Liver (tissue), 9 donors: ENCODE measurements around the gene TMEM8B. TPM values are rescaled to one million over a fixed set of nuclear protein-coding genes. Genes with fewer than 3 reads are reported as not detected.

Experiments used
- DNase-seq: peaks from one replicate; pipeline ENCODE4 v3.0.0-alpha.2; 2017; ENCODE audit warnings: low spot score
- H3K27ac ChIP-seq, 2 donors: one replicate each; pipeline ENCODE4 v1.7.0; 2013; ENCODE audit warnings: inconsistent platforms in 2 of 2, low read length in 2 of 2, control low read depth in 1 of 2, low read depth in 1 of 2, mild to moderate bottlenecking in 1 of 2
- H3K27me3 ChIP-seq, 4 donors: one replicate each; pipeline versions ENCODE4 v1.6.1 to v1.7.0; 2013; ENCODE audit warnings: low read length in 3 of 4, inconsistent platforms in 1 of 4, mild to moderate bottlenecking in 1 of 4, moderate library complexity in 1 of 4; ENCODE audit not compliant: control insufficient read depth in 4 of 4, insufficient read depth in 4 of 4
- H3K36me3 ChIP-seq, 4 donors: one replicate each; pipeline versions ENCODE4 v1.6.1 to v1.7.0; 2013; ENCODE audit warnings: low read length in 3 of 4, mild to moderate bottlenecking in 3 of 4, low read depth in 1 of 4, moderate library complexity in 1 of 4; ENCODE audit not compliant: control insufficient read depth in 4 of 4, insufficient read depth in 3 of 4
- H3K4me1 ChIP-seq, 4 donors: one replicate each; pipeline versions ENCODE4 v1.6.1 to v1.7.0; 2013; ENCODE audit warnings: low read length in 3 of 4, mild to moderate bottlenecking in 3 of 4, moderate library complexity in 1 of 4; ENCODE audit not compliant: control insufficient read depth in 4 of 4, insufficient read depth in 4 of 4
- H3K4me3 ChIP-seq, 3 donors: one replicate each; pipeline versions ENCODE4 v1.6.1 to v1.7.0; 2013; ENCODE audit warnings: low read length in 3 of 3, control low read depth in 1 of 3, low read depth in 1 of 3, mild to moderate bottlenecking in 1 of 3
- H3K9ac ChIP-seq, 2 donors: one replicate each; pipeline ENCODE4 v1.7.0; 2013; ENCODE audit warnings: low read length in 2 of 2, mild to moderate bottlenecking in 2 of 2, moderate library complexity in 2 of 2, control low read depth in 1 of 2, low read depth in 1 of 2
- H3K9me3 ChIP-seq, 4 donors: one replicate each; pipeline versions ENCODE4 v1.6.1 to v1.7.0; 2013; ENCODE audit warnings: low read length in 3 of 4; ENCODE audit not compliant: control insufficient read depth in 4 of 4
- EGR1 ChIP-seq, 2 donors: IDR thresholded peaks; 2 replicates each; pipeline ENCODE4 v1.6.1; 2016 to 2018; ENCODE audit warnings: antibody characterized with exemption in 2 of 2, low read depth in 2 of 2
- FOXA1 ChIP-seq: IDR thresholded peaks from 2 replicates; pipeline ENCODE4 v1.6.1; 2016; ENCODE audit warnings: antibody characterized with exemption
- FOXA2 ChIP-seq: IDR thresholded peaks from 2 replicates; pipeline ENCODE4 v1.6.1; 2016; ENCODE audit warnings: antibody characterized with exemption
- GABPA ChIP-seq, 2 donors: IDR thresholded peaks in 1 of 2; conservative IDR thresholded peaks in 1 of 2; 2 replicates each; pipeline ENCODE4 v1.6.1; 2016; ENCODE audit warnings: antibody characterized with exemption in 2 of 2, mild to moderate bottlenecking in 1 of 2, moderate library complexity in 1 of 2
- HNF4A ChIP-seq, 2 donors: conservative IDR thresholded peaks; 2 replicates each; pipeline ENCODE4 v1.6.1; 2016; ENCODE audit warnings: antibody characterized with exemption in 2 of 2, mild to moderate bottlenecking in 2 of 2
- HNF4G ChIP-seq: IDR thresholded peaks from 2 replicates; pipeline ENCODE4 v1.6.1; 2016; ENCODE audit warnings: antibody characterized with exemption
- NR2F2 ChIP-seq: IDR thresholded peaks from 2 replicates; pipeline ENCODE4 v1.6.1; 2016; ENCODE audit warnings: antibody characterized with exemption
- RAD21 ChIP-seq, 2 donors: IDR thresholded peaks; 2 replicates each; pipeline ENCODE4 v1.6.1; 2016; ENCODE audit warnings: antibody characterized with exemption in 2 of 2, mild to moderate bottlenecking in 2 of 2
- RXRA ChIP-seq, 2 donors: IDR thresholded peaks; 2 replicates each; pipeline ENCODE4 v1.6.1; 2017 to 2018; ENCODE audit warnings: antibody characterized with exemption in 2 of 2, mild to moderate bottlenecking in 1 of 2
- SP1 ChIP-seq: IDR thresholded peaks from 2 replicates; pipeline ENCODE4 v1.6.1; 2018; ENCODE audit warnings: antibody characterized with exemption, mild to moderate bottlenecking
- YY1 ChIP-seq: IDR thresholded peaks from 2 replicates; pipeline ENCODE4 v1.6.1; 2016; ENCODE audit warnings: antibody characterized with exemption, mild to moderate bottlenecking
- WGBS: extraction: QIAGEN DNeasy Blood & Tissue Kit; methylation state at CpG from one replicate; pipeline ENCODE4 v1.1.7; 2013; 5-methylcytosine and 5-hydroxymethylcytosine counted together
- polyA plus RNA-seq, 2 donors: library from polyadenylated mRNA; stranded (reverse) in 1 of 2; unstranded in 1 of 2; fragments of 200-250 nt in 1 of 2; fragments of >200 nt in 1 of 2; fragmentation: Nextera tagmentation in 1 of 2; extraction: Ambion mirVana in 1 of 2; gene quantifications; one replicate each; pipeline versions ENCODE4 v1.2.1 to v1.2.3, GENCODE V29; 2013 to 2015
- total RNA-seq, 2 donors: library from RNA; depleted of rRNA; stranded (reverse); fragments of >200 nt; gene quantifications; one replicate each; pipeline ENCODE4 v1.2.3, GENCODE V29; 2014
- TF ChIP-seq, protein P1 (sequence below): fragments of 150-350 bp; IDR thresholded peaks from 2 replicates; pipeline ENCODE4 v1.5.1; 2017; ENCODE audit warnings: improper control_type of control experiment, low read depth, low read length; ENCODE audit not compliant: missing input control
- TF ChIP-seq, protein P2 (sequence below): IDR thresholded peaks from 2 replicates; pipeline ENCODE4 v1.6.1; 2016; ENCODE audit warnings: antibody characterized with exemption
- TF ChIP-seq, protein P3 (sequence below): IDR thresholded peaks from 2 replicates; pipeline ENCODE4 v1.6.1; 2016; ENCODE audit warnings: antibody characterized with exemption
- TF ChIP-seq, protein P4 (sequence below): IDR thresholded peaks from 2 replicates; pipeline ENCODE4 v1.6.1; 2016; ENCODE audit warnings: antibody characterized with exemption, mild to moderate bottlenecking
- donor health status: healthy.
- donor health status: healthy.
- donor health status: healthy.
- donor health status: healthy.
- donor health status: healthy.

The TMEM8B gene
- total and polyA plus RNA-seq, 4 donors: 1.1 to 5.4 (median 2.7) TPM

DNA sequence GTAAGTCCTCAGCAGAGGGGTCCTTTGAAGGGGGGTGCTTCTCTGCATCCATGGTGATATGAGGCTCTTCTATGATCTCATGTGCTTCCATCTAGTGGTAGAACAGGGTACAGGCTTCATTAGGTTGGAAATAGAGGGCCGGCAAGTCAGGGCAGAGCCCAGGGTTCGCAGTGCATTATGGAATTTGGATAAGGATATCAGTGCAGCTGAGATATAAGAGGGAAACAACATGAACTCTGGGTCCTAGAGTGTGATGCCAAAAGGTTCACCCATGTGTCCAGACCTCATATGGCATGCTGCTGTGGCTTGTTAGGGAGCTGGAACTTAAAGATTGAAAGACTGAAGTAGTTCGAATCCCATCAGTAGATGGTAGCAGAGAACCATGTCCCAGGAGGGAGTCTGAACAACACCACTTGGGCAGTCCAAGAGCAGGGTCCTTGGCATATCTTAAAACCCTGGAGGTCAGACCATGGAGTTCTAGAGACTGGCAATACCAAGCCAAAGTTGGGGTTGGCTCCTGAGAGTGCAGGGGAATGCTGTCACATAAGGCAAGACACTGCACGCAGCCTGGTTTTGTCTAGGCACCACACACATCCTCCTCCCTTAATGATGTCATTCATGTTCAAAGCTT is 2.8 kb upstream of the TMEM8B start:
- no peak overlapping the region for H3K4me3 ChIP-seq
- no peak overlapping the region for H3K9ac ChIP-seq
- DNase-seq: no peak
- no peak for TF ChIP-seq YY1
- TF ChIP-seq, protein P1, sequence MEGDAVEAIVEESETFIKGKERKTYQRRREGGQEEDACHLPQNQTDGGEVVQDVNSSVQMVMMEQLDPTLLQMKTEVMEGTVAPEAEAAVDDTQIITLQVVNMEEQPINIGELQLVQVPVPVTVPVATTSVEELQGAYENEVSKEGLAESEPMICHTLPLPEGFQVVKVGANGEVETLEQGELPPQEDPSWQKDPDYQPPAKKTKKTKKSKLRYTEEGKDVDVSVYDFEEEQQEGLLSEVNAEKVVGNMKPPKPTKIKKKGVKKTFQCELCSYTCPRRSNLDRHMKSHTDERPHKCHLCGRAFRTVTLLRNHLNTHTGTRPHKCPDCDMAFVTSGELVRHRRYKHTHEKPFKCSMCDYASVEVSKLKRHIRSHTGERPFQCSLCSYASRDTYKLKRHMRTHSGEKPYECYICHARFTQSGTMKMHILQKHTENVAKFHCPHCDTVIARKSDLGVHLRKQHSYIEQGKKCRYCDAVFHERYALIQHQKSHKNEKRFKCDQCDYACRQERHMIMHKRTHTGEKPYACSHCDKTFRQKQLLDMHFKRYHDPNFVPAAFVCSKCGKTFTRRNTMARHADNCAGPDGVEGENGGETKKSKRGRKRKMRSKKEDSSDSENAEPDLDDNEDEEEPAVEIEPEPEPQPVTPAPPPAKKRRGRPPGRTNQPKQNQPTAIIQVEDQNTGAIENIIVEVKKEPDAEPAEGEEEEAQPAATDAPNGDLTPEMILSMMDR: peak; percentile 77
- TF ChIP-seq FOXA2: no peak
- TF ChIP-seq, protein P2, sequence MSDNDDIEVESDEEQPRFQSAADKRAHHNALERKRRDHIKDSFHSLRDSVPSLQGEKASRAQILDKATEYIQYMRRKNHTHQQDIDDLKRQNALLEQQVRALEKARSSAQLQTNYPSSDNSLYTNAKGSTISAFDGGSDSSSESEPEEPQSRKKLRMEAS: no peak
- peak; percentile 17 to 26 for TF ChIP-seq RXRA (IDR thresholded peaks at IDR 0.05)
- TF ChIP-seq, protein P3, sequence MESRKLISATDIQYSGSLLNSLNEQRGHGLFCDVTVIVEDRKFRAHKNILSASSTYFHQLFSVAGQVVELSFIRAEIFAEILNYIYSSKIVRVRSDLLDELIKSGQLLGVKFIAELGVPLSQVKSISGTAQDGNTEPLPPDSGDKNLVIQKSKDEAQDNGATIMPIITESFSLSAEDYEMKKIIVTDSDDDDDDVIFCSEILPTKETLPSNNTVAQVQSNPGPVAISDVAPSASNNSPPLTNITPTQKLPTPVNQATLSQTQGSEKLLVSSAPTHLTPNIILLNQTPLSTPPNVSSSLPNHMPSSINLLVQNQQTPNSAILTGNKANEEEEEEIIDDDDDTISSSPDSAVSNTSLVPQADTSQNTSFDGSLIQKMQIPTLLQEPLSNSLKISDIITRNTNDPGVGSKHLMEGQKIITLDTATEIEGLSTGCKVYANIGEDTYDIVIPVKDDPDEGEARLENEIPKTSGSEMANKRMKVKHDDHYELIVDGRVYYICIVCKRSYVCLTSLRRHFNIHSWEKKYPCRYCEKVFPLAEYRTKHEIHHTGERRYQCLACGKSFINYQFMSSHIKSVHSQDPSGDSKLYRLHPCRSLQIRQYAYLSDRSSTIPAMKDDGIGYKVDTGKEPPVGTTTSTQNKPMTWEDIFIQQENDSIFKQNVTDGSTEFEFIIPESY: no peak
- TF ChIP-seq SP1: no peak
- TF ChIP-seq RAD21 (IDR thresholded peaks at IDR 0.05): peak; percentile 82 to 85
- peak in 1 of 2 donors; percentile 24 for TF ChIP-seq HNF4A (conservative IDR thresholded peaks at IDR 0.05)
- H3K4me1 ChIP-seq: peaks cover 3 to 20% (median 10%) of the 10 kb centered on the region in 4 donors
- 35% methylated on average over 4 of the region's 4 CpGs for WGBS
- H3K9me3 ChIP-seq: no peaks in the 10 kb centered on the region
- no peaks in the 10 kb centered on the region for H3K27me3 ChIP-seq
- no peak overlapping the region for H3K27ac ChIP-seq
- H3K36me3 ChIP-seq: no peaks in the 10 kb centered on the region

DNA sequence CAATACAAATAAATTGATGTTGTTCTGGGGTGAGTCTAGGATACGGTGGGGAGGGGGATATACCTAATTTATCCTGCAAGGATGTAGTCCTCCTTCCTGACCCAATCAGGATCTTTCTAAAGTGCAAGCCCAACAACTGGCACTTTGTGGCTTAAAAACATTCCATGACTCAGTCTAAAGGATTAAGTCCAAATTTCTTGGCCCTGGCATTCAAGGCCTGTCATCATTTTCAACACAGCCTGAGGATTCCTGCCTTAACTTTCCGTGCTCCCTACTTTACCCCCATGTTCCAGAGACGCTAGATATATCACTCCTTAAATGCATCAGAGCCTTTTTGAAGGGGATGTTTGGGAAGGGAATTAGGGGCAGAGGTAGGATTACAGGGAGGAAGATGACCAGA is 1.5 kb upstream of the TMEM8B start:
- no peak overlapping the region for H3K9ac ChIP-seq
- TF ChIP-seq EGR1 (IDR thresholded peaks at IDR 0.05; ENCODE audit: low read depth in 2 of 2) (no peak), YY1 (no peak), HNF4A (conservative IDR thresholded peaks at IDR 0.05) (no peak), NR2F2 (no peak), HNF4G (no peak), SP1 (no peak), RAD21 (IDR thresholded peaks at IDR 0.05) (no peak), FOXA1 (no peak), GABPA (IDR thresholded peaks at IDR 0.05 in 1 of 2, conservative IDR thresholded peaks at IDR 0.05 in 1 of 2) (no peak), RXRA (IDR thresholded peaks at IDR 0.05) (no peak)
- TF ChIP-seq, protein P3: no peak
- TF ChIP-seq, protein P2: no peak
- TF ChIP-seq, protein P4, sequence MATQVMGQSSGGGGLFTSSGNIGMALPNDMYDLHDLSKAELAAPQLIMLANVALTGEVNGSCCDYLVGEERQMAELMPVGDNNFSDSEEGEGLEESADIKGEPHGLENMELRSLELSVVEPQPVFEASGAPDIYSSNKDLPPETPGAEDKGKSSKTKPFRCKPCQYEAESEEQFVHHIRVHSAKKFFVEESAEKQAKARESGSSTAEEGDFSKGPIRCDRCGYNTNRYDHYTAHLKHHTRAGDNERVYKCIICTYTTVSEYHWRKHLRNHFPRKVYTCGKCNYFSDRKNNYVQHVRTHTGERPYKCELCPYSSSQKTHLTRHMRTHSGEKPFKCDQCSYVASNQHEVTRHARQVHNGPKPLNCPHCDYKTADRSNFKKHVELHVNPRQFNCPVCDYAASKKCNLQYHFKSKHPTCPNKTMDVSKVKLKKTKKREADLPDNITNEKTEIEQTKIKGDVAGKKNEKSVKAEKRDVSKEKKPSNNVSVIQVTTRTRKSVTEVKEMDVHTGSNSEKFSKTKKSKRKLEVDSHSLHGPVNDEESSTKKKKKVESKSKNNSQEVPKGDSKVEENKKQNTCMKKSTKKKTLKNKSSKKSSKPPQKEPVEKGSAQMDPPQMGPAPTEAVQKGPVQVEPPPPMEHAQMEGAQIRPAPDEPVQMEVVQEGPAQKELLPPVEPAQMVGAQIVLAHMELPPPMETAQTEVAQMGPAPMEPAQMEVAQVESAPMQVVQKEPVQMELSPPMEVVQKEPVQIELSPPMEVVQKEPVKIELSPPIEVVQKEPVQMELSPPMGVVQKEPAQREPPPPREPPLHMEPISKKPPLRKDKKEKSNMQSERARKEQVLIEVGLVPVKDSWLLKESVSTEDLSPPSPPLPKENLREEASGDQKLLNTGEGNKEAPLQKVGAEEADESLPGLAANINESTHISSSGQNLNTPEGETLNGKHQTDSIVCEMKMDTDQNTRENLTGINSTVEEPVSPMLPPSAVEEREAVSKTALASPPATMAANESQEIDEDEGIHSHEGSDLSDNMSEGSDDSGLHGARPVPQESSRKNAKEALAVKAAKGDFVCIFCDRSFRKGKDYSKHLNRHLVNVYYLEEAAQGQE: no peak
- no peak overlapping the region for H3K27ac ChIP-seq
- 89% methylated on average over 3 of the region's 3 CpGs for WGBS
- no peak for DNase-seq
- no peaks in the 10 kb centered on the region for H3K27me3 ChIP-seq
- H3K36me3 ChIP-seq: no peaks in the 10 kb centered on the region
- peaks cover 3 to 20% (median 10%) of the 10 kb centered on the region in 4 donors for H3K4me1 ChIP-seq
- H3K4me3 ChIP-seq: no peak overlapping the region
- no peaks in the 10 kb centered on the region for H3K9me3 ChIP-seq
